Measurements from ENCODE around the gene PTPDC1.

- TF ChIP-seq CTCF (conservative IDR thresholded peaks at IDR 0.05; ENCODE audit: low read depth, low read length) (no peak), EZH2phosphoT487 (IDR thresholded peaks at IDR 0.05; ENCODE audit: borderline replicate concordance, low read length) (no peak), EZH2 (IDR thresholded peaks at IDR 0.05; ENCODE audit: low read length, unreplicated experiment) (no peak)
Measured at GRCh38 chr9:94144394-94144793, 60.1 kb downstream of the PTPDC1 start.
